ENCODE results near the gene DNM2.
"Not testable (repeated sequence)": the region's sequence is repeated elsewhere in the genome, so short reads cannot be mapped to it uniquely, and the experiment has no call there.

- TF ChIP-seq CTCF (IDR thresholded peaks at IDR 0.05; ENCODE audit: low read depth, low read length); EZH2phosphoT487 (IDR thresholded peaks at IDR 0.05; ENCODE audit: low read depth): not testable (repeated sequence)
Observed at GRCh38 chr19:10869872-10870311, 152.0 kb downstream of the DNM2 start.

Measured in OCI-LY3 (cell line).